ENCODE results near the gene HPGDS.
"Not testable (repeated sequence)": the region's sequence is repeated elsewhere in the genome, so short reads cannot be mapped to it uniquely, and the experiment has no call there.

Gene HPGDS

DNA sequence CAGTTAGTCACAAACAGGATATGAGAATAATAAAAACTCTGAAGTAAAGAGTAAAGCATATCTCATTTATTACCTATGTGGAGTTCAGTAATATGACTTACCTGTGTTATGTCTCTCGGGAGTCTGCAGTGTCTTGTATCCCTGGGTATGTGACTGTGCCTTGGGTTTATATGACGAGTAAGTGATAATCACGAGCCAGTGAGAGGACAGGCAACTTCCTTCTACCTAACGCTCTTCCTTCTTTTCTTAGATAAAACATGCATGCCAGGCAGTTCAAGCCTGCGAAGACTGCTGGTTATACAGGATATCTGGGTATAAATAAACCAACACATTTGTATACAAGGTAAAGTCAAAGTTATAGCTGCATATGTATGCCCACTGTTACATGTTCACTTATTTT, at the start of gene HPGDS:
Gene HPGDS, minus strand, starts transcription at position 143 of the 400 bp plus-strand sequence. CDS start 8,207 bp downstream, outside the sequence.
- DNase-seq (ENCODE audit: low read depth): no peak

- DNase-seq (ENCODE audit: low read depth): no peak
Observed at GRCh38 chr4:94390804-94391410, 48.3 kb upstream of the HPGDS start.

GRCh38 chr4:94389595-94390267, 47.1 kb upstream of the HPGDS start:
- no peak for DNase-seq (ENCODE audit: low read depth)

DNA sequence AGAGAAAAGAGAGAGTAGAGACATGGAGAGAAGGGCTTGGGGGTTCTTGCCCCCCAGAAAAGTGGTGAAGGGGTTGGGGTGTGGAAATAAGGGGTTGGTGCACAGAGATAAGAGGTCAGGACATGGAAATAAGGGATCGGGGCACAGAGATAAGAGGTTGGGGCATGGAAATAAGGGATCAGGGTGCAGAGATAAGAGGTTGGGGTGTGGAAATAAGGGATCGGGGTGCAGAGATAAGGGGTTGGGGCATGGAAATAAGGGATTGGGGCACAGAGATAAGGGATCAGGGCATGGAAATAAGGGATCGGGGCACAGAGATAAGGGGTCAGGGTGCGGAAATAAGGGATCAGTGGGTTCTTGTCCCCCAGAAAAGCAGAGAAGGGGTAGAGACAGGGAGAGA, 45.3 kb upstream of the HPGDS start:
- not testable (repeated sequence) for DNase-seq (ENCODE audit: low read depth)

- not testable (repeated sequence) for DNase-seq (ENCODE audit: low read depth)
Observed at GRCh38 chr4:94385452-94385851, 42.8 kb upstream of the HPGDS start.

DNA sequence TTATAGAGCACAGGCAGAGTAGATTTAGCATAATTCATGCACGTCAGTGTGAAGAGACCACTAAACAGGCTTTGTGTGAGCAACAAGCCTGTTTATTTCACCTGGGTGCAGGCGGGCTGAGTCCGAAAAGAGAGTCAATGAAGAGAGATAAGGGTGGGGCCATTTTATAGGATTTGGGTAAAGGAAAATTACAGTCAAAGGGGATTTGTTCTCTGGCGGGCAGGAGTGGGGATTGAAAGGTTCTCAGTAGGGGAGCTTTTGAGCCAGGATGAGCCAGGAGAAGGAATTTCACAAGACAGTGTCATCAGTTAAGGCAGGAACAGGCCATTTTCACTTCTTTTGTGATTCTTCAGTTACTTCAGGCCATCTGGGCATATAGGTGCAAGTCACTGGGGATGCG, 40.3 kb upstream of the HPGDS start:
- DNase-seq (ENCODE audit: low read depth): not testable (repeated sequence)

- no peak for DNase-seq (ENCODE audit: low read depth)
Observed at GRCh38 chr4:94378047-94378446, 35.4 kb upstream of the HPGDS start.

DNA sequence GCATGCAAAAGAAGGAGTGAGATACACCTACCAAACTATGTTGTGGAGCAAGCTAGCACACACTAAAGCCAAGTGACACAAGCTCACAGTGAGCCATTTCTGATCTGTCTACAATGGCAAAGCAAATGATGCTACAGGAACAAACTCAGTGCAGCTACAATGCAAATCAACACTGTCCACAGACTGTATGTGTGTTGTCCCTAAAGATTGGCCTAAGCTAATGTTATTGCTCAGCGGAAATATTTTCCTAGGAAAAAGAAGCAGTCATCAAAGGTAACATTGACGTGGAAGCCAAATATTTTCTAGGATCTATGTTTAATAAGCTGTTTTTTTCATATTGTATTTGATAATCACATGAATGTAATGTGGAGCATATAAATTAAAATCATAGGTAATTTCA, 34.7 kb upstream of the HPGDS start:
- DNase-seq (ENCODE audit: low read depth): no peak

DNA sequence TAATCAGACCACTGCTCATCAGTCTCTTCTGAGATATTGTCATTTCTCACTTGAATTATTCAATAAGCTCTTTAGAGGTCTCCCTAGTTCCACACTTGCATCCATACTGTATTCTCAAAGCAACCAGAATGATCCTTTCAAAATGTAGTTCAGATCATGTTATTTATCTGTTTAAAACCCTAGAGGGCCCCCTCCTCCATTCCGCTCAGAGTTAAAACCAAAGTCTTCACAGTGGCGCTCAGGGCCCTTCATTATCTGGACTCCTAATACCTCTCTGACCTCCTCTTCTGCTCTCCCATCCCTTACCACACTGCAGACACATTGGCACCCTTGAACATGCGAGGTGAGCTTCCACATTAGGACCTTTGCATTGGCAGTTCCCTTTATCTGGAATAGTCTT, 32.7 kb upstream of the HPGDS start:
- DNase-seq (ENCODE audit: low read depth): no peak

GRCh38 chr4:94373752-94374151, 31.1 kb upstream of the HPGDS start:
- DNase-seq (ENCODE audit: low read depth): no peak

DNA sequence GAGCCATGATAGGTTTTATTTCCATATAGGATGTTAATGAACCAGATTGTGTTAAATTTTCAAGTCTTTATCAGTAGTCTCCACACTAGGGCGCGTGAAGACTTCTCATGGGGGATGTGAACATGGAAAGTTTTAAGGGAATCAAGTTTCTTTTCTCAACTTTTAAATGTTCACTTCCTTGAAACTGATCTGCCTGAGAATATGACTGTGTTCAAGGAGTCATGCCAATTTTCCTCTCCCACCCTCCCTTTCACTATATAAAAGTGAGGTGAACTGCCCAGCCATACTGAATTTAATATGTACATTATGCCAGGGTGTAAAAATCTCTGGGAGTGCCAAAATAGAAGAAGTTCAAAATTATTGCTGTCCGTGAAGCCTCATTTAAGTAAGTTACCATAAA, 30.4 kb upstream of the HPGDS start:
- no peak for DNase-seq (ENCODE audit: low read depth)

GRCh38 chr4:94372228-94372978, 29.8 kb upstream of the HPGDS start:
- no peak for DNase-seq (ENCODE audit: low read depth)

- no peak for DNase-seq (ENCODE audit: low read depth)
Observed at GRCh38 chr4:94371290-94371689, 28.7 kb upstream of the HPGDS start.

- DNase-seq (ENCODE audit: low read depth): no peak
Observed at GRCh38 chr4:94370533-94371254, 28.1 kb upstream of the HPGDS start.

DNA sequence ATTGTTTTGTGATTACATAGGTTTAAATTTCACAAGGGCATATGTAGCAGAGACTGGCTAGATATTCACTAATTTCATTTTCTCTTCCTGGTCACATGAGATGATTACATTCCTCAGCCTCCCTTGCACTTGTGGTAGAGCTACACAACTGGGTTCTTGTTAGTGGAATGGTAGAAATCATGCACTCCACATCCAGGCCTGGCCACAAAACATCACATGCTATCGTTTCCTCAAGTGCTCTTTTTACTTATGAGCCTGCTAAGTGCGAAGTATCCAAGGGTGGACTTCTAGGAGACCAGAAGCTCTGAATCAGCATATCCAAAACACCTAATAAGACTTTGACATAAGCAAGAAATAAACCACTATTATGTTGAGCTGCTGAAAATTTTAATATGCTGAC, 26.4 kb upstream of the HPGDS start:
- DNase-seq (ENCODE audit: low read depth): no peak

- no peak for DNase-seq (ENCODE audit: low read depth)
Observed at GRCh38 chr4:94368459-94368858, 25.8 kb upstream of the HPGDS start.

GRCh38 chr4:94365304-94365703, 22.7 kb upstream of the HPGDS start:
- no peak for DNase-seq (ENCODE audit: low read depth)

DNA sequence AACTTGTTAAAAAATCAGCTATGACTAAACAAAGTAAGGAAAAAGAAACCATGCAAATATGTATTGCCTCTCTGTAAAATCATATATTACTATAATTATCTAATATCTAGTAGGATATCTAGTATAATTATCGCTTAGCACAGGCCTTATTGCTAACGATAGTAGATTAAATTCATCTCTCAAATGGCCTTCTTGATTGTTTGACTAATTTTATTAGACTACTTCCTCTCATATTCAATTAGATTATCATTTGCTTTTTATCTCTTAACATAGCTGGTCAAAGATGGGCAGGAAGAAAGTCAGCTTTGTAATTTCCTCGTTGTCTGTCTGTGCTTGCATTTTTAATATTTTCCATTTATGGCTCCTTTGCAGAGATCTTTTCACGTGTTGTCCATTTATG, 21.9 kb upstream of the HPGDS start:
- DNase-seq (ENCODE audit: low read depth): no peak

DNA sequence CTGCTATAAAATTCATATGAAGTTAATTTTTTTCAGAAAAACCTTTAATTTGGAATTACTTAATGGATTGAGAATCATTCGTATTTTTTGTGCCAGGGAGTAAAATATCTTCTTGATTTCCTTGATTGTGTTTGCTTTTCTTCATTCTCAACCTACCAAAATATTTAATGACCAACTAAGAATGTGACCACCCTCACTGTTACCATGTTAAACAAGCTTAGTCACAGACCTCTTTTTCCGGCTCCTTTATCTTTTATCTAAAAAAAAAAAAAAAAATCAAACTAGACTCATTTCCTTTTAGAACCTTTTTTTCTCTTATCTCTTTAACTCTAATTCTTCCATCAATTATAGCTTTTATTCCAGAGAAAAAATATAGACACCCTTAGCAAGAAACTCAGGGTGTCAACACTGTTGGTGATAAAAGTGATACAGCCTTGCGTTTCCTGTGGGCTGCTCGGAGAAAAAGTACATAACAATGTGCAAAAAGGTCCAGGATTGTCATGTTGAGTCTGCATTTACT, 20.6 kb upstream of the HPGDS start:
- DNase-seq (ENCODE audit: low read depth): no peak

- no peak for DNase-seq (ENCODE audit: low read depth)
Observed at GRCh38 chr4:94359838-94360237, 17.2 kb upstream of the HPGDS start.

DNA sequence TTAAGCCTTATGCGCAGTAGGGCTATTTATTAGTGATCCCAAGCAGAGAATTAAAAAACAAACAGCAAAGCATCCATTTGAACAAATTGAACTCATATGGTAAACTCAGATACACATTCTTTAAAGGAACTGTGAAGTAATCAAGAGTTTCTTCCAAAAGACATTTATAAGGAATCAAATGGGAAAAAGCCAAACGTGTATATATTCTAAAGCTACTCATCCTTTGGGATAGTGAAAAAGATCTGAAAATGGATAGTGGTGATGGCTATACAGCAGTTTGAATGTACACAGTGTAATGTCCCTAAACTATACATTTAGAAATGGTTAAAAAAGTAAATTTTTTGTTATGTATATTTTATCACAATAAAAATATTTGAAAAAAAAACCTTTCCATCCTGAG, 16.6 kb upstream of the HPGDS start:
- no peak for DNase-seq (ENCODE audit: low read depth)

DNA sequence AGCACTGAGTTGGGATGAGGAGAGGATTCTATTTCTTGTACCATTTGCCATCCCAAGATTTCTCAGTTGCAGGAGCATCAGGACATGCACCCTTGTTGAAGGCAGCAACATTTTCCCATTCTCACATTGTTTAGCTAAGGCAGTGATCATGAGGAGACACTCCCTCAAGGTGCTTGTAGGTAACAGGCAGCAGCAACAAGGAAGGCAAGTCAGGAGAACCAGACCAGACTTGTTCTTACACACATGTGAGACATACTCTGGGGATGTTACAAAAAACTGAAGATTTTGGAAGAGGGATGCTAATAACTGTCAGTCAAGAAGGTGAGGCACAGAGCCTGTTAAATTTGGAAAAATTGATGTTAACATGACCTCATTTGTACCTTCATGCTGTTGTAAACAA, 15.5 kb upstream of the HPGDS start:
- no peak for DNase-seq (ENCODE audit: low read depth)

All from stimulated activated CD8-positive, alpha-beta memory T cell treated with anti-CD3 and anti-CD28 coated beads, Interleukin-12 subunit alpha, Interleukin-12 subunit beta, amount 100 ng/mL, for 4 hours (primary cell).